ENCODE measurements around the gene GHRHR.

DNA sequence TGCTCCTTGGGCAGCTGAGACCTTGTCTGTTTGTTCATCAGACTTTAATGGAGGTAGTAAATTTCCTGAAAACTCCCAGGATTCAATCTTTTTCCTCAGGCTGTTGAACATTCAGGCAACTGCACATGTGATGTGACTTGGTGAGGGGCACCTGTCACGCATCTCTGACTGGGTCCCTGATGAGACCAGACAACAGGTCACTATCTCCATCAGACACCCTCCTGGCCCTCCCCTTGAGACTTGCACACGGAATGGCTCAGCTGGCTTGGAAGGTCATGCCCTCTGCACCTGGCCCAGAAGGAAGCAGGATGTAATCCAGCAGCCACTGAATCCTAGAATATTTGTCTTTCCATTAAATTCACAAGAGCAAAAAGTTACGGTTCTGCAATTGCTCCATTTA is 36.2 kb upstream of the GHRHR start:
- TF ChIP-seq, protein P1, sequence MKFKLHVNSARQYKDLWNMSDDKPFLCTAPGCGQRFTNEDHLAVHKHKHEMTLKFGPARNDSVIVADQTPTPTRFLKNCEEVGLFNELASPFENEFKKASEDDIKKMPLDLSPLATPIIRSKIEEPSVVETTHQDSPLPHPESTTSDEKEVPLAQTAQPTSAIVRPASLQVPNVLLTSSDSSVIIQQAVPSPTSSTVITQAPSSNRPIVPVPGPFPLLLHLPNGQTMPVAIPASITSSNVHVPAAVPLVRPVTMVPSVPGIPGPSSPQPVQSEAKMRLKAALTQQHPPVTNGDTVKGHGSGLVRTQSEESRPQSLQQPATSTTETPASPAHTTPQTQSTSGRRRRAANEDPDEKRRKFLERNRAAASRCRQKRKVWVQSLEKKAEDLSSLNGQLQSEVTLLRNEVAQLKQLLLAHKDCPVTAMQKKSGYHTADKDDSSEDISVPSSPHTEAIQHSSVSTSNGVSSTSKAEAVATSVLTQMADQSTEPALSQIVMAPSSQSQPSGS (IDR thresholded peaks at IDR 0.05; ENCODE audit: low read length): no peak
- TF ChIP-seq ZNF384 (IDR thresholded peaks at IDR 0.05; ENCODE audit: borderline replicate concordance, low read depth, low read length) (no peak), TCF3 (IDR thresholded peaks at IDR 0.05; ENCODE audit: borderline replicate concordance, insufficient read depth, low read depth, low read length) (no peak)
- TF ChIP-seq, protein P2, sequence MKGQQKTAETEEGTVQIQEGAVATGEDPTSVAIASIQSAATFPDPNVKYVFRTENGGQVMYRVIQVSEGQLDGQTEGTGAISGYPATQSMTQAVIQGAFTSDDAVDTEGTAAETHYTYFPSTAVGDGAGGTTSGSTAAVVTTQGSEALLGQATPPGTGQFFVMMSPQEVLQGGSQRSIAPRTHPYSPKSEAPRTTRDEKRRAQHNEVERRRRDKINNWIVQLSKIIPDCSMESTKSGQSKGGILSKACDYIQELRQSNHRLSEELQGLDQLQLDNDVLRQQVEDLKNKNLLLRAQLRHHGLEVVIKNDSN (IDR thresholded peaks at IDR 0.05; ENCODE audit: borderline replicate concordance, extremely low read length, insufficient read depth, low read depth, low read length): no peak

Data from GM12878 (cell line).